Hematopoietic multipotent progenitor cell treated with erythropoietin and hydrocortisone succinate and interleukin-3 and kit ligand, for 17 days (in vitro differentiated cells): Measurements from ENCODE around the gene GDAP2.
"Not testable (repeated sequence)": the region's sequence is repeated elsewhere in the genome, so short reads cannot be mapped to it uniquely, and the experiment has no call there.

Experiments
- DNase-seq: peaks from one replicate; pipeline ENCODE4 v3.0.0-alpha.2; 2015; ENCODE audit warnings: low spot score

The GDAP2 gene

GRCh38 chr1:117897551-117897950 is 31.9 kb downstream of the GDAP2 start:
- no peak for DNase-seq

DNA sequence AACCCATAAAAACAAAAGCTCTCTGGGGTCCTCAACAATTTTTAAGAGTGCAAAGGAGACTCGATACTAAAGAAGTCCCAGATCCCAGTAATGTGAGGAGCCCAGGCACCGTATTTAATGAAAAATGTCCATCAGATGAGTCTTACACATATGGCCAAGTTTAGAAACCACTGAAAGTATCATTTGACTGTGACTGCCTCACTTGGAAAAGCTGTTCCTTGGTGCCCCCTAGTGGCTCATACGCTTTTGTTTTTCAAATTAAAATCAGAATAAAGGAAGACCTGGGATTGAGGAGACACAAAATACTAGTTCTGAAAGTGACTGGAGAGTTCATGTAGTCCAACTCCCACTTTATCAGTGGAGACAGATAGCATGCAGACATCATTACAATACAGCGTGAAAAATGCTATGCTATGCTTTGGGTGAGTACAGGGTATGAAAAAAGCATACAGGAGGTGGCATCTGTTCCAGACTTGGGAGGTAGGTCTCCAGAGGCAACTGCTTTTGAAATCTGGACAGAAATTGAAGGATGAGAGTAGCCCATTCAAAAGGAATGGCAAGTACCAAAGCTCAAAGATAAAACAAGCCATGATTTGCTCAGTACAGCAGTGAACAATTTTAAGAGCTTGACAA is 33.8 kb downstream of the GDAP2 start:
- peak; percentile 74 for DNase-seq

- no peak for DNase-seq
These were observed 35.3 kb downstream of the GDAP2 start for GRCh38 chr1:117894078-117894477.

- DNase-seq, result no peak
These were observed 36.9 kb downstream of the GDAP2 start for GRCh38 chr1:117892512-117892911.

DNA sequence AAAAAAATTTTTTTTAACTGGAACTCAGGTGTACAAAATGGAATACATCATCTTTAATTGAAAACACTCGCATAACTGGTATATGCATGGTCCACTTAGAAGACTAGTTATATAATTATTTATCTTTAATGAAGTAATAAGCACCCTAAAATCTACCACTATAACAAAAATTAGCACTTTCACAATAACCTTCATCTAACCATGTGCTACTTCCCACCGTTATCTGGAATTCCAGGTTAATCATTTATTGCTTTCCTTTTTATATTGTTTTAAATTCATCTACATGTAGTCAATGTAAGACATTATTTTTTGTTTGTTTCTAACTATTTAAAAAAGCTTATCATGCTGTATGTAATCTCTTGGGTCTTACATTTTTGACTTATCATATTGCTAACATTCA is 39.0 kb downstream of the GDAP2 start:
- DNase-seq, result no peak

GRCh38 chr1:117886101-117886795 is 43.2 kb downstream of the GDAP2 start:
- DNase-seq, result no peak

DNA sequence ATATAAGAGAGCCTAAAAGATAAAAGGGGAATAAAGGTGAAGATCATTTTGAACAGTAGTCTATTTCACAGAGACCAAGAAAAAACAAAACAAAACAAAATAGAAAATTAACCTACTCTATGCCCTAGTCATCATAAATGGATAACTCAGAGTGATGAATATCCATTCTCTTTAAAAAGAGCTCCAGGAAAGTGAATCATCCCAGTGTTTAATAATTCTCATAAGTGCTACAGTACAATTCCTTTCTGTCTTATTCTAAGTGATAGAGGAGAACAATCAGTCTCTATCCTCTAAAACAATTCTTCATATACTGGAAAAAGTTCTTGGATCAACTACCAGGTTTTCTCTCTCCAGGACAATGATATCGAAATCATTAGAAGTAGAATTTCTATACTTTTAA is 45.8 kb downstream of the GDAP2 start:
- no peak for DNase-seq

DNA sequence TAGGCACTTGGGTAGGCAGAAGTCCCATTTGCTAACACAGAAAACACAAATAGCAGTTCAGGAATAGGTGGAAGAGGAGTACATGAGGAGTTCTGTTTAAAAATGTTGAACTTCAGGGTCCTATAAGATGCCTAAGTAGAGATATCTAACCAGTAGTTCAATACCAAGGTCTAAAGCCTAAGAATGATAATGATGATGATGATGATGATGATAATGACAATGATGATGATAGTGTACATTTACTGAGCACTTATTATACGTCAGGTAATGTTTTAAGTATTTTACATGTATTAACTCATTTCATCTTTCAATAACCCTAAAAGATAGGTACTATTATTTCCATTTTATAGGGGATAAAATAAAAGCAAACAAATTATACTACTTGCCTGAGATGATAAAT is 50.1 kb downstream of the GDAP2 start:
- no peak for DNase-seq

- DNase-seq, result no peak
These were observed 51.6 kb downstream of the GDAP2 start for GRCh38 chr1:117877823-117878222.

GRCh38 chr1:117871013-117871412 is 58.4 kb downstream of the GDAP2 start:
- no peak for DNase-seq

DNA sequence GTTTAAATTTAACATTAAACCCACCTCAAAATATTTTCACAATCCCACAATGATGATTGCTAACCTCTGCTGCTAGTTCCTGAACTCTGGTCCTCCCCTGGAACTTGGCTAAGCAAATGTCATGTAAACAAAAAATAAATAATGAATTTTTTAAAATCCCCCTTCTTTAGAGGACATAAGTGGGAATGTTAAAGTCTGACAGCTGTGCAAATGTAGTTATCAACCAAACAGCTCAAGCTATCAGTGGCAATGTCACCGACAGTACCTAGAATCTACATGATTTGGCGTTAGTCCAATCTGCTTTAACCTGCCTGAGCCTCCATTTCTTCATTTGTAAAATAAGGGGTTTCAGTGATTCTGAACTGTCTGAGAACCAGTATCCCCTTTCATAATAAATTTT is 67.7 kb downstream of the GDAP2 start:
- DNase-seq, result no peak

DNA sequence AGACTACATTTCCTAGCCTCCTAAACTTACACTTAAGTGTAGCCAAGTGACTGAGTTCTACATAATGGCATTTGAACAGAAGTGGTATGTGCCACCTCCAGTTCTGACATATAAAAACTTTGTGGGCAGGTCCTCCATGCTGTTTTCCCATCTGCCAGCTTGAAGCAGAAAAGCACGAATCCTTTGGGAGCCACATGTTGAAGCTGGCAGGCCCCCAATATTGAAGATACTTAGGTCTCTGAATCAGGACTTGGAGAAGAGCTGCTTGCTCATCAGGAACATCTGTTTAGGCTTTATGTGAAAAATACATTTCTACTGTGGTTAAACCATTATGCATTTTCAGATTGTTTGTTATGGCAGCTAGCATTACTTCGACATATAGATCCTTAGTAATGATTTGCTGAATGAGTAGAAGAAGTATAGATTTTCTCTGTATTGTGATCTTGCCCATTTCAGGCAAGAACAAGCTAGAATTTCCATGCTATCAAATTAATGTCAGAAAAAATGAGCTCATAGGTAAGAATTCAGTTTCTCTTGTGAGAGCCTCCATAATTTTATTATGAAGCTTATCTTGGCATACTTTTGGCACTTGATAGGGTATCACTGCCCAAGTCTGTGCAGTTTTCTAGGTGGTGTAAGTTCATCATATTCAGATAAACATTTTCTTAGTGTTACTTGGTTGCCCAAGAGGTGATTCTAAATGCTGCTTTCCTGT is 68.4 kb downstream of the GDAP2 start:
- no peak for DNase-seq

- no peak for DNase-seq
These were observed 69.5 kb downstream of the GDAP2 start for GRCh38 chr1:117859901-117860300.

- no peak for DNase-seq
These were observed 72.0 kb downstream of the GDAP2 start for GRCh38 chr1:117857418-117857817.

- DNase-seq, result no peak
These were observed 76.4 kb downstream of the GDAP2 start for GRCh38 chr1:117852853-117853553.

- DNase-seq, result no peak
These were observed 77.7 kb downstream of the GDAP2 start for GRCh38 chr1:117851687-117852086.

- DNase-seq, result no peak
These were observed 82.6 kb downstream of the GDAP2 start for GRCh38 chr1:117846674-117847425.

- DNase-seq, result not testable (repeated sequence)
These were observed 84.9 kb downstream of the GDAP2 start for GRCh38 chr1:117844478-117844877.

GRCh38 chr1:117843791-117844190 is 85.6 kb downstream of the GDAP2 start:
- DNase-seq, result no peak

- DNase-seq, result no peak
These were observed 86.8 kb downstream of the GDAP2 start for GRCh38 chr1:117842408-117843170.

- DNase-seq, result no peak
These were observed 88.2 kb downstream of the GDAP2 start for GRCh38 chr1:117841117-117841650.
